Activated CD4-positive, alpha-beta T cell treated with anti-CD3 and anti-CD28 coated beads, Interleukin-2, amount 50 U/mL, for 4 hours (primary cell): ENCODE measurements around the gene KLF13.

Experiments used
- DNase-seq, 2 experiments: peaks; one replicate each; pipeline ENCODE4 v3.0.0-alpha.2; 2020

Gene KLF13

GRCh38 chr15:31326156-31326874 is at the start of gene KLF13:
Gene KLF13 (plus strand): TSS chr15:31326835. CDS start chr15:31327213, 378 bp downstream.
- DNase-seq: peak; percentile 99

DNA sequence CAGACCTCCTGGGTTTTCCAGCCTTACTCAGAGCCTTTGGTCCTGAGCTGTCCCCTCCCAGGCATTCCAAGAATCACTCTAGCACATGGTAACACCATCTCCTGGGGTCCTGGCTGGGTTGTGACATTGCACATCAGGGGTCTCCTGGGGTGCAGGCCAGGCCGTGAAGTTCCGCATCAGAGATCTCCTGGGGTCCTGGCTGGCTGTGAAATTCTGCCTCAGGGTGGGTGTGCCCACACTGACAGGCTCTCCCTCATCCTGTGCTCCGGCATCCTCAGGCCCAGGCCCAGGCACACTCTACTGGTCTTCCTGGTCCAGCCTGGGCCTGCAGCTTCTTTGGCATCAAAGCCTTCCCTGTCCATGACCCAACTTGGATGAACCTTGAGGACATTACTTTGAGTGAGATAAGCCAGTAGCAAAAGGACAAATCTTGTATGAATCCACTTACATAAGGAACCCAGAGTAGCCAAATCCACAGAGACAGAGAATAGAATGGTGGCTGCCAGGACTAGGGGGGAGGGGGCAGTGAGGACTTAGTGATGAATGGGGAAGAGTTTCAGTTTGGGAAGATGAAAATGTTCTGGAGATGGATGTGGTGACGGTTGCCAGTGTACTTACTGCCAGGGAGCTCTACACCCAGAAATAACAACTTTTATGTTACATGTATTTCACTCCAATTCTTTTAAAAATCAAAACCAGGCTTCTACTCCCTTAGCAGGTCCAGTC is 49.1 kb upstream of the KLF13 start:
- DNase-seq: no peak

DNA sequence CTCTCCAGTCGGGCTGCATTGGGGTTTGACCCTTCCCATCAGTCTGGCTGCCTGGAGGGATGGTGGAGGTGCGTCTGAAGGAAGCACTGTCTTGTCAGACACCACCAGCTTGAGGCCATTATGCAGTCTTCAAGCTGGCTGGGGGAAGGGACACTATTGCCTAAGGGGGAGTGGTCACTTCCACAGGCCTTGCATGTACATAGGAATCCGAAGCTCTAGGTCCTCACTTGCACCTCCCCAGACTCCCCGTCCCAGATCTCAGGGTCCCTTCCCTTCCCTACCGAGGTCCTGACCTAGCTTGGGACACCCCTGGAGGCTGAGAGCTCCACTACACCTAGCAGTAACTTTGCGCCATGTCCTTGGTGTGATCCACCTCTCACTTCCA is 48.6 kb upstream of the KLF13 start:
- DNase-seq: no peak

- no peak for DNase-seq
Measured at GRCh38 chr15:31278544-31279220, 48.0 kb upstream of the KLF13 start.

DNA sequence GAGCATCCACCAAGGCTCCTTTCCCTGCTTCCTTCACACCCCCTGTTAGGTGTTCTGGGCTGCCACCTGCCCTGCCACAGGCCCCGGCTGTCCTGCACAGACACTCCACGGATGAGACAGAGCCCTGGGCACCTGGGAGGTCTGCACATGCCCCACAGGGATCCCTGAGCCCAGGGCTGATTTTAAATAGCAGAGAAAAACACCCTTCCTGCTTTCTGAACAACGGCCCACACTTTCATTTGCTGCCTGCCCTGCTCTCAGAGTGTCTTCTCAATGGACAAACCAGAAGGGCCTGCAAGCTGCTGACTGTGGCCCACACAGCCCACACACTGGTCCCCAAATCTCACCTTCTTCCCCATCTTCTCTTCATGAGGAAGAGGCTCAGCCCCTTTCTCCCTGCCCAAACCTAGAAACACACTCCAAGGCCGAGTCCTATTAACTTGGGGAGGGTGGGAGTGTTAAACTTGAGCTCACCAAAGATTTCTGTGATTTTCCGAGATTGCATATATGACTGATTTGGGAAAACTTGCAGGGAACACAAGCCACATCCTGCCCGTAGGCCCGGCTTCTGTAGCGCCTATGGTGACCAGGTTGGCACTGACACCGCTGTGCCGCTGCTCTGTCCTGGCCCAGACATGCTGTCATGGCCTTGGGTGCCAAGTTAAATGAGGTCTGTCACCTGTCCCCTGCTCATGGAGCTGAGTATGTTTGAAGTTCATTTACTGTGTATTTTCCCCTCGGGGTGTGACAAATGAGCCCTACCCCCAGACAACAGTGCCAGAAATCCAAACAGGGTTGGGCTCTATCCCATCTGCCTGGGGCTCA is 47.2 kb upstream of the KLF13 start:
- DNase-seq: no peak

DNA sequence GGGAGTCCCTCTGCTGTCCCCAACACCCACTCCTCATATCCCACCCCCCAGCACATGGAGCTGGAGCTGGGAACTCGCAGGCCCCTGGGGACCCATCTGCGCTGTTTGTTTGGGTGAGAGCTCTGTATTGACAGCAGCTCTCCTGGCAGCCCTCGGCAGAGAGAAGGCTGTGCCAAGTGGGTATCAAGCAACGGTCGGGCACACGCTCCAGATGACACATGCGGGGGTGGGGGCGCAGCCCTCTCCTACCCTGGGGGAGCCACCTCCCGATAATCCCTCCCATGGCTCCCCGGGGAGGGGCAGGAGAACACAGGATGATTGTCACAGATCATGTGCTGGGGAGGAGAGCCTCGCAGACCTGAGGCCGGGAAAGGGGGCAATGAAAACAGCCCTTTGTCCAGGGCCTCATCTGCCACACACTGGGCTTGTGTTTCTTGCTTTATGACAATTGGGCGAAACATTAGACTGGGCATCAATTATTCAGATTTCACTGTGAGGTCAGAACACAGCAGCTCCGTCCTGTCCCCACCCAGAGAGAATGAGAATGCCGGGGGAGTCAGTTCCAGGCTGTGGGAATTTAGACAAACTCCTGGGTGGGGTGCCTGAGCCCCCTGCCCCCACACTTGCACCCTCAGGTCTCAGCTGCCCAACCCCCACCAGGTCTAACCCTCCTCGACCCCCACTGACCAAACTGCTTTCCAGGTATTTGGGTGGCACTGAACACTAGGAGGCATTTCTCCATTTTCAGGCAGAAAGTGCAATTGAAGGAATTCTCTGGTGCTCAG is 46.4 kb upstream of the KLF13 start:
- DNase-seq: no peak

DNA sequence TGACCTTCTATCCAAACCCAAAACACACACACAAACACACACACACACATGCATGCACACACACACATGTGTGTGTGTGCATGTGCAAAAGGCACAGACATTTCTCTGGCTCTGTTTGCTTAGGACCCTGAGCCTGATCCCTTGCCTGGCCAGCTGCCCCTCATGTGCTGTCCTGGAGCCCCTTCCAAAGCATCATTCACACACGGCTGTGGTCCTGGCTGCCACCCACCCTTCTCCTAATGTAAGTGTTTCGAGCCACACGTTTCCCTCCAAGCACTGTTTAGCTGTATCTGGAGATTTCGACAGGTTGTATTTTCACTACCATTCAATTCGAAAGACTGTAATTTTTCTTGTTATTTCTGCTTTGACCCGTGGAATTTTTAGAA is 45.8 kb upstream of the KLF13 start:
- DNase-seq: no peak

GRCh38 chr15:31283043-31283442 is 43.6 kb upstream of the KLF13 start:
- DNase-seq: no peak

DNA sequence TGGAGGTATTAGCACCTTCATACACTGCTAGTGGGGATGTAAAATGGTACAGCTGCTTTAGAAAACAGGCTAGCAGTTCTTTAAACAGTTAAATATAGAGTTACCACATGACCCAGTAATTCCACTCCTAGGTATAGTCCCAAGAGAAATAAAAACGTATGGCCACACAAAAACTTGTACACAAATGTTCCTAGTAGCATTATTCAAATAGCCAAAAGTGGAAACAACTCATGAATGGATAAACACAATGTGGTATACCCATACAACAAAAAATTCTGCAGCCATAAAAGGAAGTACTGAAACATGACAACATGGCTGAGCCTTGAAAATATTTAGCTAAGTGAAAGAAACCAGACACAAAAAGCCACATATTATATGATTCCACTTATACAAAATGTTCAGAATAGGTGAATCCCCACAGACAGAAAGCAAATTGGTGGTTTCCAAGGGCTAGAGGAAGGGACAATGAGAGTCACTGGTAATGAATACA is 40.8 kb upstream of the KLF13 start:
- DNase-seq: no peak

DNA sequence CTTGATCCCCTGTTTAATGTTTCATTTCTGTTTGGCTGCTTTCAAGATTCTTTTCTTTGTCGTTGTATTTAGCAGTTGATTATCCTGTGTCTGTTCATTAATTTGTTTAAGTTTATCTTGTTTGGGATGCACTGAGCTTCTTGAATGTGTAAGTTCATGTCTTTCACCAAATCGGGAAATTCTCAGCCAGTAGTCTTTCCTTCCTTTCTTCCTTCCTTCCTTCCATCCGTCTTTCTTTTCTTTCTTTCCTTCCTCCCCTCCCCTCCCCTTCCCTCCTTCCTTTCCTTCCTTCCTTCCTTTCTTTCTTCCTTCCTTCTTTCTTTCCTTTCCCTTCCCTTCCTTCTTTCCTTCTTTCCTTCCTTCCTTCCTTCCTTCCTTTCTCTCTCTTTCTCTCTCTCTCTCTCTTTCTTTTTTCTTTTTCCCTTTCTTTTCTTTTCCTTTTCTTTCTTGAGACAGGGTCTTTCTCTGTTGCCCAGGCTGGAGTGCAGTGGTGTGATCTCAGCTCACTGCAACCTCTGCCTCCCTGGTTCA is 35.5 kb upstream of the KLF13 start:
- no peak for DNase-seq

DNA sequence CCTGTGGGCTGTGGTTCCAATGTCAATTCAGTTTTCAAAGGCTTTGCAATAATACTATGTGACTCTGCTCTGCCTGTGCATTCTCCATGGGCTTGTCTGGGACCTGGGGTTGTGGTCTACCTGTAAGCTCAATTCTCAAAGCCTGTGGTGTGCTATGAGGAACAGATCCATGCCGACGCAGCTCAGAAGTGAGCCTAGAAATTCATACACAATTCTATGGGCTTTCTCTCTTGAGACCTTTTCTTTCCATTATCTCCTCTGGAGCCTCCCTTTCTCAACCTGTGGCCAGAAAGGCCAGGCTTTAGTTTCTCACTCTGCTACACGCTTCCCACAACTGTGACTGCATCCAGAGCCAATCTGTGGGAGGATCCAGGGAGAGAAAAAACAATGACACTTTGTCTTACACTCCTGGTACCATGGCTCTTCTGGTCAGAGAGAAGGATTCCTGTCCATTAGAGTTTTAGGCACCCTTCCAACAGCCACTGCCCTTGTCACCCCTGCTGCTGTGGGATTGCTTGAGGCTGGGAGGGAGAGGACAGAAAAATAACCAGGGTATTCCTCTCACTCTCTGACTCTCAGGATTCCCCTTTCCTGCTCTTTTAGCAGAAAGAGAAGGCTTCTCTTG is 34.1 kb upstream of the KLF13 start:
- DNase-seq: no peak

DNA sequence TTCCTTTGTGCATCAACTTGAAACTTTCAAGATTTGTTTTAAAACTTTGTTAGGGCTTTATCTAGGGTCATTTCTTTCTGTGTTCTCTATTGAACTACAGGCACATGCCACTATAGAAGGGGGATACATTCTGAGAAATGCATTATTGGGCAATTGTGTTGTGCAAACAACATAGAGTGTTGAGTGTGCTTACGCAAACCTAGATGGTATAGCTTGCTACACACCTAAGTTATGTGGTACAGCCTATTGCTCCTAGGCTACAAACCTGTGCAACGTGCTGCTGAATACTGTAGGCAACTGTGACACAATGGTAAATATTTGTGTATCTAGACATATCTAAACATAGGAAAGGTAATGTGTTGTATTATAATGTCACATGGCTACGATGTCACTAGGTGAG is 33.0 kb upstream of the KLF13 start:
- DNase-seq: no peak

DNA sequence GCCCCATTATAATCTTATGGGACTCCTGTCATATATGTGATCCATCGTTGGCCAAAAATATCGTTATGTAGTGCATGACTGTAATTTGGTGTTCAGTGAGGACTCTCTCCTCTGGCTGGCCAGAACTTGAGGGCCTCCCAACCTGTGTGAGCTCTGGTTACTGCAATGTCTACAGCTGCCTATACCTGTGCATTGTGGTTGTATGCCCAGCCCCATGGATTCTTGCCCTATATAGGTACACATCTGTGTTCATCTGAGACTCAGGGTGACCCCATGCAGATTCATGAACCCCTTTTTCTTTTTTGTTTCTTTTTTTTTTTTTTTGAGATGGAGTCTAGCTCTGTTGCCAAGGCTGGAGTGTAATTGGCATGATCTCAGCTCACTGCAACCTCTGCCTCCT is 32.6 kb upstream of the KLF13 start:
- no peak for DNase-seq

DNA sequence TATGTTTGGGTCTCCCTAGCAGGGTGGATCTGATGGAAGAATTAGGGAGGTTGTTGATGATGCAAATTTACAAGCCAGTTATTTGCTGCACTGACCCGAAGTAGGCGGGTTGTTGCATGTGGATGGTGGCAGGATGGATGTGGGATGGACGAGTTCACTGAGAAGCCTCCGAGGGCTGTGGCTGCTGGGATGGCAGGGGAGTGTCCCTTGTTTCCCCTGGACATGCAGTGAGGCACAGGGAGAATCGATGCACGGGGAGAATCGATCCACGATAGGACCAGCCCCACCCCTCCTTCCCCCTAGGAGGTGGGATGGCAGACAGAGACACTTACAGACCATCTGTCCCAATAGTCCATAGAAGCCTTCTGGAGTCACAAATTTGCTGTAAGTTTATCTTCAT is 31.0 kb upstream of the KLF13 start:
- DNase-seq: no peak

DNA sequence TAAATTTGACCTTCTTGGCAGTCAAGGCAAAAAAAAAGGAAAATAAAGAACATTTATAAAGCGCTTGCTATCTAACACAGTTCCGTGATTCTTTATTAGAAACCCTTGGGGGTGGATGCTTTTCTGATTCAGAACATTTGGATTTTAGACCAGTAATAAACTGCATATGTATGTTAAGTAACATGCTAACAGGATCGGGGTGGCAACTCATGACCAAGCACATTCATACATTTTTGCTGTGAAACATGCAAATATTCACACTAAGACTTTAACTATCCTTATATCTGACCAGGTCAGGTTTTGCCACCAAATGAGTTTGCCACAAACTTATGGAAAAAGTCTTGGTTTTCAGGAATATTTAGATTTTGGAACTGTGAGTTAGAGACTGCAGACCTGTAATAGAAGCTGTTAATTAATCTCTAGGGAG is 30.4 kb upstream of the KLF13 start:
- no peak for DNase-seq

DNA sequence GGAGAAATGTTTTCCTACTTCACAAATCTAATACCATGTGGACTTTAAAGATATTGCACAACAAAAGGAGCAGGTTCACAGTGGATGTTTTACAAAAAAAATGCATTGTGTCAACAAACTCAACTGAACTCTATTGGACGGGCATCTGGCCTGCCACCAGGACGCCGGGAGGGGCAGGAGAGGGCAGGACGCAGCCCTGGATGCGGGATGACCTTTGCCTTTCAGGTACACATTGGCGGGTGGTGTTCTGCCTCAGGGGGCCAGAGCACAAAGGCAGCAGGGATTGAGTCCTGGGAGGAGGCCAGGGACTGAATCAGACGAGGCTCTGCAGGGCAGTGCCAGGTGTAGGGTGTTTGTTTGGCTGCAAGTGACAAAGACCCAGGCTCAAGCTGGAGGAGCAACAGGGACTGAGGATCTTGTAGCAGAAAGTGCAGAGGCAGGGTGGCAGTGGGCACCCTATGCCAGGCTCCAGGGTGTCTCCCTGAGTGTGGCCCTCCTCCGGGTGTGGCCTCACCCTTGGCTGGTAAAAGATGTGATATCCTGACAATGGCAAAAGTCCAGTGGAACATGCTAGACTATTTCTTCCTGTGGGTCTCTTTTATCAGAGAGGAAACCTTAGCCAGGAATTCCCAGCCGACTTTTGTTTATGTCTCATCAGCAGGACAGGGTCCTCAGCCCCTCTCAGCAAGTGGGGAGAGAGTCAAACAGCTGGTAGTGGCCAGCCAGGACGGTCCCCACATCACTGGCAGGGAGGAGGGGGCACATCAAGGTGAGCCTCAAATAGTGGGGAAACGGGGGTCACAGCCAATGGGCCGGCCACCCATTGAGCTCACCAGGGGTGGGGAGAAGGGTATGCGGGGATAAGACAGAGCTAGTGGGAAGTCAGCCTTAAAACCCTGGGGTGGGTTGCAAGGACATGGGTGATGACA is 29.7 kb upstream of the KLF13 start:
- no peak for DNase-seq

DNA sequence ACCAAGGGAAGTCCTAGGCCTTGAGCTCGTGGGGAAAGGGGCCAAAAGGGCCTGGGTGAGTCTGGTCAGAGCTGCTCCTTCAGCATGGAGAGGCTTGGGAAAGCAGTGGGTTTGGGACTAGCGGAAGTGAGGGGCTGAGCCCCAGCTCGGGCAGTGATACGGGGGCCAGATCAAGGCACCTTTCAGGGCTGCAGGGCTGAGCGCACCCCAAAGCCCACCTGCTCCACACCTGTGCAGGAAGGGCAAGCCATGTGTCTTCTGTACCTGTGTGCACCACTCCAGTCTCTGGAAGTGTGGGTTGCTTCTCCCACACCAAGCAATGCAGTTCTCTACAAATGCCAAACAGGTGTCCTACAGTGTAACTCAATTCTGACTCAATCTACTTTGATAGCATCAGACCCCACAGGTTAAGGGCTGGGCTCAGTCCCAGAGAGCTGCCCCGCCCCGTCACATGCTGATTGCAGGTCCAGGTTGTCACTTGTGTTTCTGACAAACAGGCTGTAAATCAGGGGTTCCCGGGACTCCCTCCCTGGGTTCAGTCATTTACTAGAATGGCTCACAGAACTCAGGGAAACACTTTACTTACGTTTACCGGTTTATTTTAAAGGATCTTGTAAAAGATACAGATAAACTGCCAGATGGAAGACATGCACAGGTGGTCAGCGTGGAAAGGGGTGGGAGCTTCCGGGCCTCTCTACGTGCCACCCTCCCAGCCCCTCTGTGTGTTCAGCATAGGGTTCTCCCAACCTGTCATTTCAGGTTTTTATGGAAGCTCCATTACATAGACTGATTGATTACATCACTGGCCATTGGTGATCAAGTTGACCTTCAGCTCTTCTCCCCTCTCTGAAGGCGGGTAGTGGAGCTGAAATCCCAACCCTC is 28.8 kb upstream of the KLF13 start:
- DNase-seq: no peak

- DNase-seq: no peak
Measured at GRCh38 chr15:31298707-31299172, 27.9 kb upstream of the KLF13 start.

- DNase-seq: no peak
Measured at GRCh38 chr15:31300208-31300661, 26.4 kb upstream of the KLF13 start.
